GM12864 (cell line): ENCODE data around the gene ABCC5.

ENCODE experiments used
- DNase-seq: peaks from one replicate; pipeline ENCODE4 v3.0.0-alpha.2; 2011; ENCODE audit warnings: low read depth
- H3K4me3 ChIP-seq: 2 replicates; pipeline ENCODE4 v1.5.1; 2011; ENCODE audit warnings: mild to moderate bottlenecking, low read depth, low read length, control low read depth
- TF ChIP-seq, protein P1 (sequence below): IDR thresholded peaks from 2 replicates; pipeline ENCODE4 v1.5.1; 2011; ENCODE audit warnings: low read depth, mild to moderate bottlenecking, moderate library complexity, low read length, control low read depth, inconsistent platforms; ENCODE audit errors: missing control alignments

Gene ABCC5

DNA sequence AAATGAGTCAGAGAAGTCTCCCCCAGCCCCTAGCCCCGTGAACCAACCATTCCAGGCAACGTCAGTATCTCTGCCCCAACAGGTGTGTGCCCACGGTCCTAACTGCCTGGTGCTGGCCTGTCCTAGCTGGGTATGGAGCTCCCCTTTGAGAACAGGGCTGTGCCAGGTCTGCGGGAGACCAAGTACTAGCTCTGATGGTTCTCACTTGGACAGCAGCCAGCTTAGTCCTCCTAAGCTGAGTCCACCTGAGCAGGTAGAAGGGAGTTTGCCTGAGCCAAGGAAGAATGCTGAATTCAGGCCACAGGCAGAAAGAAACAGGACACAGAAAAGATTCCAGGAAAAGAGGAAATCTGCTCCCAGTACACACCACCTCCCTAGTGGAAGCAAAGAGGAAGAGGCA lies 99.9 kb downstream of the ABCC5 start:
- no peak overlapping the region for H3K4me3 ChIP-seq
- TF ChIP-seq, protein P1, sequence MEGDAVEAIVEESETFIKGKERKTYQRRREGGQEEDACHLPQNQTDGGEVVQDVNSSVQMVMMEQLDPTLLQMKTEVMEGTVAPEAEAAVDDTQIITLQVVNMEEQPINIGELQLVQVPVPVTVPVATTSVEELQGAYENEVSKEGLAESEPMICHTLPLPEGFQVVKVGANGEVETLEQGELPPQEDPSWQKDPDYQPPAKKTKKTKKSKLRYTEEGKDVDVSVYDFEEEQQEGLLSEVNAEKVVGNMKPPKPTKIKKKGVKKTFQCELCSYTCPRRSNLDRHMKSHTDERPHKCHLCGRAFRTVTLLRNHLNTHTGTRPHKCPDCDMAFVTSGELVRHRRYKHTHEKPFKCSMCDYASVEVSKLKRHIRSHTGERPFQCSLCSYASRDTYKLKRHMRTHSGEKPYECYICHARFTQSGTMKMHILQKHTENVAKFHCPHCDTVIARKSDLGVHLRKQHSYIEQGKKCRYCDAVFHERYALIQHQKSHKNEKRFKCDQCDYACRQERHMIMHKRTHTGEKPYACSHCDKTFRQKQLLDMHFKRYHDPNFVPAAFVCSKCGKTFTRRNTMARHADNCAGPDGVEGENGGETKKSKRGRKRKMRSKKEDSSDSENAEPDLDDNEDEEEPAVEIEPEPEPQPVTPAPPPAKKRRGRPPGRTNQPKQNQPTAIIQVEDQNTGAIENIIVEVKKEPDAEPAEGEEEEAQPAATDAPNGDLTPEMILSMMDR, result no peak
- no peak for DNase-seq

GRCh38 chr3:183914856-183915255 lies 102.8 kb downstream of the ABCC5 start:
- DNase-seq, result no peak
- no peak overlapping the region for H3K4me3 ChIP-seq
- TF ChIP-seq, protein P1, result no peak

- DNase-seq, result no peak
- TF ChIP-seq, protein P1, result no peak
- H3K4me3 ChIP-seq, result no peak overlapping the region
These were observed 104.1 kb downstream of the ABCC5 start for GRCh38 chr3:183913580-183913920.

DNA sequence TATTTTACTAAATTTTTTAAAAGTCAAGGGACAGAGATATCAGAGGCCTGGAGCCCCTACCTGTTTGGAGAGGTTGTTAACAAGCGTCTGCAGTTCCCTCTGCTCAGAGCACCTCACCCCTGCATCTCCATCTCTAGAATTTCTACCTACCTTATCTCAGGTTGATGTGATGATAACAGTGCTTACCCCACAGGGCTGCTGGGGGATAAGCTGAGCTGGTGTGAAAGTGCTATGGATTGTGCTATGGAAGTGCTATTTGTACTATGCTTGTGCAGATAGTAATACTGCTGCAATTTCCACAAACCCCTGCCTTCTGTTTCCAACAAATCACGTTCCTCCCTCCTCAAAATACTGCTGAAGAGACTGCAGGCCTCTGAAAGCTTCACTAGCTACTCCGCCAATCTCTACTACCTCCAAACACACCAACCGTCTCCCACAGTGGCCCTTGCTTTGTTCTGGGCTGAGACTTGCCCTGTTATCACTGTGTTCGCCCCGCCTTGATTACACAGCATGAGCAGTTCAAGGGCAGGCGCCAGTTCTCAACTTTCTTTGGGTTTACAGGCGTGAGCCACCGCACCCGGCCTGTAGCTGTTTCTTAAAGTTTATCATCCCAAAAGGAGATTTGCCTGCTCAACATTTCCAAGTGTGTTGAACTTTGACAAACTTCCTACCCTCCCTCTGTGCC lies 104.6 kb downstream of the ABCC5 start:
- no peak overlapping the region for H3K4me3 ChIP-seq
- TF ChIP-seq, protein P1, result no peak
- no peak for DNase-seq

DNA sequence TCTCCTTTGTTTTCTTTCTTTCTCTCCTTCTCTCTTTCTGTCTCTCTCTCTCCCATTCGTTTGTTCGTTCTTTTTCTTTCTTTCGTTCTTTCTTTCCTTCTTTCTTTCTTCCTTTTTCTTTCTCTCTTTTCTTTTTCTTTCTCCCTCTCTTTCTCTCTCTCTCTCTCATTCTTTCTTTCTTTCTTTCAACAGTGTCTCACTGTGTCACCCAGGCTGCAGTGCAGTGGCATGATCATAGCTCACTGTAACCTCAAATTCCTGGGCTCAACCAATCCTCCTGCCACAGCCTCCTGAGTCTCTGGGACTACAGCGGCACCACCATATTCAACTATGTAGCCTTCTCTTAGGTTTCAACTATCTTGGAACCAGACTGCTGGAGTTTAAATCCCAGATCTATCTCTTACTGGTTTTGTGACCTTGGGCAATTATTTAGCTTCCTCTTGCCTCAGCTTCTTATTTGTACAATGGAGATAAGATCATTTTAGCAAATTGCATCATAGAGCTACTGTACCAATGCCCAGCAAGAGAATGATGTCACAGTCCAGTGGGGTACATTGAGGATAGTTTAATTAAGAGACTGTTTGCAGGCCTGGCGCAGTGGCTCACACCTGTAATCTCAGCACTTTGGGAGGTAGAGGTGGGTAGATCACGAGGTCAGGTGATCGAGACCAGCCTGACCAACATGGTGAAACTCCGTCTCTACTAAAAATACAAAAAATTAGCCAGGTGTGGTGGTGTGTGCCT lies 105.7 kb downstream of the ABCC5 start:
- DNase-seq, result no peak
- TF ChIP-seq, protein P1, result no peak

DNA sequence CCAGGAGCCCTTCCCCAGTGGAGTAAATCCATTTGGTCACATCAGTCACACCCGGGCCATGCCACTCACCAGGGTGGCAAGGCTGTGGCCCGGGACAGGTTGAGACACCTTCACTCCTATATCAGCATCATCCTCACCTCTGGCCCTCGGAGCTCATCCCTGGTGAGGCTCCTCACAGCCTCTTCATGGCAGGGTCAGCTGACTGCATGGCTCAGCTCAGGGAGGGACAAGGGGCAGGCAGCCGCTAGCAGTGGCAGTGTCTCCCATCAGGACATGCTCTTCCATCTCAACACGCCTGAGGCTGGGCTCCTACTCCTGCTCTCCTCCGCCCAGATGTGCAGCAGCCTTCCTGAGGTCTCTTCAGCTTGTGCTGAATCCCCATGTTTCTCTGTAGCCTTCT lies 106.6 kb downstream of the ABCC5 start:
- H3K4me3 ChIP-seq, result no peak overlapping the region
- no peak for DNase-seq
- TF ChIP-seq, protein P1, result no peak

More for the DNA sequence above, 105.7 kb downstream of the ABCC5 start:
- H3K4me3 ChIP-seq, result no peak overlapping the region
